A549 (cell line): ENCODE results near the gene LRTM2.

Experiments
- ATOH8 ChIP-seq: fragments of 250-450 bp; sonication (Bioruptor Pico); IDR thresholded peaks from 2 replicates; pipeline ENCODE4 v1.5.0; 2020; ENCODE audit warnings: low read depth, mild to moderate bottlenecking, moderate library complexity
- BCL3 ChIP-seq: fragments of >200 bp; sonication (Bioruptor Twin); formaldehyde crosslinking; IDR thresholded peaks from 3 replicates; pipeline ENCODE4 v1.6.1; 2016
- CTCF ChIP-seq: fragments of >200 bp; sonication (Bioruptor Twin); formaldehyde crosslinking; IDR thresholded peaks from 3 replicates; pipeline ENCODE4 v1.5.1; 2016
- EHF ChIP-seq: fragments of 250-450 bp; sonication (Bioruptor Pico); IDR thresholded peaks from 2 replicates; pipeline ENCODE4 v1.5.0; 2020; ENCODE audit warnings: mild to moderate bottlenecking
- HMGXB4 ChIP-seq: fragments of 250-450 bp; sonication (Bioruptor Pico); IDR thresholded peaks from 2 replicates; pipeline ENCODE4 v1.5.0; 2021; ENCODE audit warnings: mild to moderate bottlenecking, moderate library complexity, borderline replicate concordance
- MAX ChIP-seq: IDR thresholded peaks from 2 replicates; pipeline ENCODE4 v1.6.1; 2012
- NR3C1 ChIP-seq: fragments of >200 bp; sonication (Bioruptor Twin); formaldehyde crosslinking; IDR thresholded peaks from 3 replicates; pipeline ENCODE4 v1.6.1; 2017
- PHF8 ChIP-seq: fragments of 200-600 bp; sonication (generic); IDR thresholded peaks from 2 replicates; pipeline ENCODE4 v1.6.1; 2016; ENCODE audit warnings: low read depth, mild to moderate bottlenecking, antibody characterized with exemption, moderate library complexity, borderline replicate concordance
- POLR2A ChIP-seq: IDR thresholded peaks from 2 replicates; pipeline ENCODE4 v1.6.1; 2012; ENCODE audit warnings: mild to moderate bottlenecking, low read length
- TP53 ChIP-seq: fragments of 250-450 bp; sonication (Bioruptor Pico); IDR thresholded peaks from 2 replicates; pipeline ENCODE4 v1.5.0; 2021; ENCODE audit warnings: mild to moderate bottlenecking, moderate library complexity
- USF2 ChIP-seq: fragments of 450-650 bp; IDR thresholded peaks from 2 replicates; pipeline ENCODE4 v1.6.1; 2014; ENCODE audit warnings: antibody characterized with exemption

GRCh38 chr12:1857821-1858220 is 37.5 kb downstream of the LRTM2 start:
- TF ChIP-seq TP53 (no peak), POLR2A (no peak), MAX (no peak), USF2 (no peak), CTCF (no peak), HMGXB4 (CRISPR knock-in tag) (no peak), BCL3 (no peak), PHF8 (no peak), ATOH8 (no peak), EHF (CRISPR knock-in tag) (no peak), NR3C1 (no peak)
